Measurements from ENCODE around the gene CAVIN2. TPM values are rescaled to one million over a fixed set of nuclear protein-coding genes. Genes with fewer than 3 reads are reported as not detected.

The CAVIN2 gene
- polyA plus RNA-seq, 4 donors, result 43.0 to 59.3 (median 47.6) TPM

DNA sequence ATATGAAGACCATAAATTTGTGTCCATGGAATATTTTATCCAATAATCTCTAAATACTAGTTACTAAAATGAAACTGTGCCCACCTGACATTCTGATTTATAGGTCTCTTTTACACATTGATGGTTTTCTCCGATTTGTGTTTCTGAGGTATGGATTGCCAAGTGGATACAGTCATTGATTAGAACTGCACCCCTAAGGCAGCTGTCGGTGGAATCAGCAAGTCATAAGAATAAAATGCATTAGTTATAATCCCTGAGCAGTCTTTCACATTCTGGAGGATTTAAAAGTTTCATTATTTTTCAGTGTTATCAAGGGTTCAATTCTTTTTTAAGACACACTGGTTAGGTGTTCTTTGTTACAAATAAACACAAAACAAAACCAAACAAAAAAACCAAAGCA is 6.0 kb downstream of the CAVIN2 start:
- DNase-seq (ENCODE audit: low read depth in 4 of 4, low spot score in 3 of 4), result no peak

GRCh38 chr2:191839918-191840804 is 6.7 kb downstream of the CAVIN2 start:
- no peak for DNase-seq (ENCODE audit: low read depth in 4 of 4, low spot score in 3 of 4)

DNA sequence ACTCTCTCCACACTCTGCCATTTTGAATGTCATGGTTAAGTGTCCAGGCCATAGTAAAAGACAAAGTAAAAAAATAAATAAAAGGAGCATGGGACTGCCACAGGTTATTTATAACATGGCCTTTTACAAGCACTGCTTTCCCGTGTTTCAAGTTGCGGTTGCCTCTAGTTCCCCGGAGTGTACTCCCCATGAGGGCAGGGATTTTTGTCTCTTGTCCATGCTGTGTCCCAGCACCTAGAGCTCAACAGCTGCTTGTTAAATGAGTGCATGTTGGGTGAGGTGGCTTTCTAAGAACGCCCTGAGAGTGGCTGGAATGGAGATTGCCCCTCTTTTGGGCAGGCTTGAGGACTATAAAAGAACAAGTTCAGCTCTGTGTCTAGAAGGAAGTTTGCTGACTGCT is 8.4 kb downstream of the CAVIN2 start:
- DNase-seq (ENCODE audit: low read depth in 4 of 4, low spot score in 3 of 4), result no peak

DNA sequence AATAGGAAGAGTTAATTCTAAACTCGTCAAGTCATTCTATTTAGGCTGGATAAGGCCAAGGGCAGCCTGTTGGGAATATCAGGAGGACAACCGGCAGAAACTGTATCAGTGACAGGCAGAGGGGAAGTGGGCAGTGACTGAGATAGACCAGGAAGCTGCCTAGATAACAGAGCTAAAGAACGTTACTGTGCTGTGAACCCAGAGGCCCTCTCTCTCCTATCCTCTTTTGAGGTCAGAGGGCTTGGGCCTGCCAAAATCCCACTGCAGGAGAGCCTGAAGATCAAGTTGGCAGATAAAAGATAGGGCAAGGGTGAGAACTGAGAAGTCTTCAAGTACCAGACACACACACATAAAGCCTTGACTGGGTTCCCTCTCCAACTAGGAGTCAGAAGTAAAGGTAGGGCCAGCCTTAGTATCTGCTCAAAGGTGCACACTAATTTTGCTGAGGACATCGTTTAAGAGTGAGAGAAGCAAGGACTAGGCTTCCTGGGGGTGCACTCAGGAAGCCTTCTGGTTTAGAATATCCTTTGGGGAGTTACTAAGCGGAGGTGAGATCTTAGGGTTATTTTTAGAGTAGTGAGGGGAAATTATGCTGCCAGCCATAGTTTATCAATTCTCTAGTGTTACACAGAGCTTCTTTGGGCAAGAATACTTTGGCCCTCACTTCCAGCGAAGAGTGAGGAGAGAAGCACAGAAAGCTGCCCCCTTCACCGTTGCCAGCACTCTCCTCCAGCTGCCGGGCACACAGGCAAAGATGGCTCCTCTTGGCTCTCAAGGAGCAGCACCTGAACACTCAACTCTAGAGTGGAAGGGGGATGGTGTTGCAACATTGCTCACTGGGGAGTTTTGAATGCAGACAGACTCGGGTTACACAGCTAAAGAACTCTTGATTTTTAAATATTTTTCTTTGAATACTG is 9.8 kb downstream of the CAVIN2 start:
- DNase-seq (ENCODE audit: low read depth in 4 of 4, low spot score in 3 of 4), result no peak

GRCh38 chr2:191836471-191836852 is 10.4 kb downstream of the CAVIN2 start:
- no peak for DNase-seq (ENCODE audit: low read depth in 4 of 4, low spot score in 3 of 4)

GRCh38 chr2:191835539-191836350 is 11.1 kb downstream of the CAVIN2 start:
- DNase-seq (ENCODE audit: low read depth in 4 of 4, low spot score in 3 of 4), result no peak

GRCh38 chr2:191835100-191835499 is 11.8 kb downstream of the CAVIN2 start:
- no peak for DNase-seq (ENCODE audit: low read depth in 4 of 4, low spot score in 3 of 4)

- DNase-seq (ENCODE audit: low read depth in 4 of 4, low spot score in 3 of 4), result no peak
These were observed 13.5 kb downstream of the CAVIN2 start for GRCh38 chr2:191833356-191833755.

- no peak for DNase-seq (ENCODE audit: low read depth in 4 of 4, low spot score in 3 of 4)
These were observed 14.2 kb downstream of the CAVIN2 start for GRCh38 chr2:191832668-191833067.

GRCh38 chr2:191831410-191831994 is 15.4 kb downstream of the CAVIN2 start:
- DNase-seq (ENCODE audit: low read depth in 4 of 4, low spot score in 3 of 4), result no peak

GRCh38 chr2:191824398-191824797 is 22.5 kb downstream of the CAVIN2 start:
- DNase-seq (ENCODE audit: low read depth in 4 of 4, low spot score in 3 of 4), result no peak

DNA sequence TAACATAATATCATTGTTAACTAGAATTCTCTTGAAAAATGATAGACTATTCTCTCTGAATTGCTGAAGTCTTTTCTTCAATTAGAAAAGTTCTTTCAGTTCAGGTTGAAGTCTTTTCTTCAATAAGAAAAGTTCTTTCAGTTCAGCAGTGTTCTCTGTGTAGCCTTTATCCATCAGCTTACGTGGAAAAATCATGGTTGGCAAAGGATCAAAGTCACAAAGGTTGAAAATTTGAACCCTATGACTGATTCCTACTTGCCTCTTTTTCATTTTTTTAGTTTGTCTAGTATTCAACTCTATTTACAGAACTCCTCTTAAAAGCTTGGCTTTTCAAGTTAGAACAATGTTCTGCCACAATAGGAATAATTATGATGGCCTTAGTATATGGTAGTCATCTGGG is 25.8 kb downstream of the CAVIN2 start:
- no peak for DNase-seq (ENCODE audit: low read depth in 4 of 4, low spot score in 3 of 4)

DNA sequence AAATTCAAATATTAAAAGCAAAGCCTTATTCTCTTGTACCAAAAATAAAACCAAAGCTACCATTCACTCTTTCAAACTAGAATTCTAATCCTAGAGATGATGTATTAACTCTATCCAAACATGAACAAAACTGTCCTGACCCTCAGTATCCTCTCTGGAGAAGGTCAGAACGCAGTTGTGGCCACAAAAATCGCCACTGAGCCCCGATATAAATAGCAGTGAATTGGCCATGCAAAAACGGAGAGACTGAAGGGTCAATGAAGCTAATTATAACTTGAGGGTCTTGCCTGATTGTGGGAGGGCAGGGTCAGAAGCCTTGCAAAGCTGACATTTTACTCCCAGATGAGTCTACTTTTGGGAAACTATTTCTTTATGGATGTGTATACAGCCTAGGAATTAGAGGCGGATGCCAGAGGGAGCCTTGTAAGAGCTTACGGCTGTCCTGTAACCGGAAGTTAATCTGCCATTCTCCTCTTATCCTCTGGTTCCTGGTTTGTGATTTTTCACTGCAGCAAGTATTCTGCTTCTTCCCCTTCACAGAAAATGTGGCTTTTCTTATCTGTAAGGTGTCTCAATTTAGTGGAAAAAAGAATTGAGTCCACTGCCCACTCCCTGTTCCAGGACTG is 28.1 kb downstream of the CAVIN2 start:
- no peak for DNase-seq (ENCODE audit: low read depth in 4 of 4, low spot score in 3 of 4)

- DNase-seq (ENCODE audit: low read depth in 4 of 4, low spot score in 3 of 4), result no peak
These were observed 28.8 kb downstream of the CAVIN2 start for GRCh38 chr2:191818133-191818532.

DNA sequence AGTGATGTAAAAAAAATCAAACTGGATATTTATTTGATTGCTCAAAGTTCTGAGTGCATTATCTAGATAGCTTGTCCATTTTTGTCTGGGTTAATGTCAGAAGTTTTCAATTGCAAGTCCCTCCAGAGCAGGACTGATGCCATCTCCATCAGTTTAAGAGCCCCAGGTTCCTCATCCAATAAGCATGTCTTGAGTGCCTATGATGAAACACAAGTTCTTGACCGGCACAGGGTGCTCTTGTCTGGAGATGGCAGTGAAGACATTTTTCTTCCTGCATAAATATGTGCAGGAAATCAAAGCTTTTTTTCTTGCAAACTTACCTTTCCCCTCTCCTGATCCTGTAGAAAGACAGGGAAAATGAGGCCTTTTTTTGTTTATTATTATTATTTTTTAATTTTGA is 31.9 kb downstream of the CAVIN2 start:
- DNase-seq (ENCODE audit: low read depth in 4 of 4, low spot score in 3 of 4), result no peak

DNA sequence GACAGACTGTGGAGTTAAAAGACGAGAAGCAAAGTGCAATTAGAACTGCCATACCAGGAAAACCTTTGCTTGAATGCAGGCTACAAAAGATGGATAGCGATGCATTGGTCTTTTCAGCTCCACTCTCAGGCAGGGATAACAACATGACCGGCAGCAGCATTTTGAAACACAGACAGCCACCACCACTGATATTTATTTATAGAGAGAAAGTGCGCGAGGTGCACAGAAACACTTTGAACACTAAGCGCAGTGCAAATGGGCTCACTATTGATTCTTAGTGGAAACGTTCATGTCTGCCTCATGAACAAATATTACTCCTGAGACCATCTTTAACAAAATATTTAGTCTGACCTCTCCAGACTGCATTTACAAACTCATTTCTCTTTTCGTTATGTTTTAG is 32.9 kb downstream of the CAVIN2 start:
- DNase-seq (ENCODE audit: low read depth in 4 of 4, low spot score in 3 of 4), result no peak

- DNase-seq (ENCODE audit: low read depth in 4 of 4, low spot score in 3 of 4), result peak; percentile 54 to 68 (median 62)
These were observed 34.9 kb downstream of the CAVIN2 start for GRCh38 chr2:191811807-191812602.

- DNase-seq (ENCODE audit: low read depth in 4 of 4, low spot score in 3 of 4), result no peak
These were observed 40.5 kb downstream of the CAVIN2 start for GRCh38 chr2:191806396-191806795.

GRCh38 chr2:191804766-191805165 is 42.1 kb downstream of the CAVIN2 start:
- no peak for DNase-seq (ENCODE audit: low read depth in 4 of 4, low spot score in 3 of 4)
